Neural cell (in vitro differentiated cells): ENCODE measurements around the gene GNA12. TPM values are rescaled to one million over a fixed set of nuclear protein-coding genes. Genes with fewer than 3 reads are reported as not detected.
A peak's percentile ranks its signal among the peaks of the same experiment; 100 is the strongest.

ENCODE experiments used
- H2AFZ ChIP-seq: fragments of 200-600, 300-800 bp; sonication (generic), shearing (Covaris generic); 2 replicates; pipeline ENCODE4 v1.6.0; 2014; ENCODE audit warnings: low read depth, mild to moderate bottlenecking, antibody characterized with exemption, low read length, moderate library complexity
- H3F3A ChIP-seq: fragments of 200-600 bp; shearing (Covaris generic); 2 replicates; pipeline ENCODE4 v1.6.1; 2016; ENCODE audit warnings: mild to moderate bottlenecking, moderate library complexity, mixed read lengths, antibody characterized with exemption, low read length; ENCODE audit not compliant: insufficient read depth, poor library complexity, severe bottlenecking
- H3K27ac ChIP-seq: fragments of 200-600, 300-800 bp; sonication (generic), shearing (Covaris generic); 2 replicates; pipeline ENCODE4 v1.5.1; 2014; ENCODE audit warnings: mild to moderate bottlenecking, low read length, moderate library complexity
- H3K27me3 ChIP-seq: fragments of 300-800, 200-600 bp; sonication (generic), shearing (Covaris generic); 2 replicates; pipeline ENCODE4 v1.6.0; 2014; ENCODE audit warnings: mild to moderate bottlenecking, low read depth, low read length, moderate library complexity; ENCODE audit not compliant: insufficient read depth
- H3K36me3 ChIP-seq: fragments of 300-800, 200-600 bp; sonication (generic), shearing (Covaris generic); 2 replicates; pipeline ENCODE4 v1.5.1; 2014; ENCODE audit warnings: mild to moderate bottlenecking, antibody characterized with exemption, low read length, moderate library complexity; ENCODE audit not compliant: insufficient read depth
- H3K4me2 ChIP-seq: fragments of 300-800, 200-600 bp; sonication (generic), shearing (Covaris generic); 2 replicates; pipeline ENCODE4 v1.6.0; 2014; ENCODE audit warnings: mild to moderate bottlenecking, low read length
- H3K4me3 ChIP-seq: fragments of 300-800, 200-600 bp; sonication (generic), shearing (Covaris generic); 2 replicates; pipeline ENCODE4 v1.5.1; 2014; ENCODE audit warnings: mild to moderate bottlenecking, low read length, moderate library complexity
- H3K79me2 ChIP-seq: fragments of 200-600 bp; shearing (Covaris generic); replicated peaks from 2 replicates; pipeline ENCODE4 v1.6.0; 2014; ENCODE audit warnings: mild to moderate bottlenecking, low read length, moderate library complexity; ENCODE audit not compliant: insufficient read depth
- H3K9ac ChIP-seq: fragments of 300-800, 200-600 bp; sonication (generic), shearing (Covaris generic); 2 replicates; pipeline ENCODE4 v1.6.1; 2016; ENCODE audit warnings: mild to moderate bottlenecking, low read length, mixed read lengths
- H3K9me2 ChIP-seq: fragments of 200-600 bp; shearing (Covaris generic); 2 replicates; pipeline ENCODE4 v1.6.1; 2016; ENCODE audit warnings: mild to moderate bottlenecking, low read length, mixed read lengths; ENCODE audit not compliant: insufficient read depth
- H3K9me3 ChIP-seq: fragments of 200-600, 300-800 bp; sonication (generic), shearing (Covaris generic); 2 replicates; pipeline ENCODE4 v1.6.1; 2016; ENCODE audit warnings: mild to moderate bottlenecking, mixed run types, low read length, moderate library complexity, mixed read lengths
- H4K20me1 ChIP-seq: fragments of 200-600 bp; shearing (Covaris generic); 2 replicates; pipeline ENCODE4 v1.6.1; 2016; ENCODE audit warnings: mild to moderate bottlenecking, mixed run types; ENCODE audit not compliant: insufficient read depth
- EP300 ChIP-seq: fragments of 450-650 bp; conservative IDR thresholded peaks from 2 replicates; pipeline ENCODE4 v1.6.1; 2014; ENCODE audit warnings: antibody characterized with exemption, mild to moderate bottlenecking, moderate library complexity; ENCODE audit not compliant: poor library complexity, severe bottlenecking
- EZH2 ChIP-seq: fragments of 200-600, 300-800 bp; shearing (Covaris generic), sonication (generic); IDR thresholded peaks from 2 replicates; pipeline ENCODE4 v1.6.1; 2014; ENCODE audit warnings: antibody characterized with exemption, low read length, borderline replicate concordance, mild to moderate bottlenecking; ENCODE audit not compliant: insufficient read depth, poor library complexity, severe bottlenecking
- MXI1 ChIP-seq: fragments of 450-650 bp; conservative IDR thresholded peaks from 2 replicates; pipeline ENCODE4 v1.6.1; 2014; ENCODE audit warnings: antibody characterized with exemption, mild to moderate bottlenecking; ENCODE audit not compliant: poor library complexity, severe bottlenecking
- POLR2AphosphoS5 ChIP-seq: IDR thresholded peaks from 2 replicates; pipeline ENCODE4 v1.6.1; 2012
- RAD21 ChIP-seq: fragments of 450-650 bp; conservative IDR thresholded peaks from 2 replicates; pipeline ENCODE4 v1.6.1; 2014; ENCODE audit warnings: antibody characterized with exemption, mild to moderate bottlenecking, moderate library complexity
- SMC3 ChIP-seq: fragments of 450-650 bp; conservative IDR thresholded peaks from 2 replicates; pipeline ENCODE4 v1.6.1; 2014; ENCODE audit warnings: antibody characterized with exemption, mild to moderate bottlenecking, moderate library complexity; ENCODE audit not compliant: poor library complexity
- TAF1 ChIP-seq: IDR thresholded peaks from 2 replicates; pipeline ENCODE4 v1.6.1; 2012; ENCODE audit warnings: low read depth
- polyA plus RNA-seq: library from polyadenylated mRNA; depleted of rRNA; stranded (reverse); fragments of >200 nt; gene quantifications from 2 replicates; pipeline ENCODE4 v1.2.3, GENCODE V29; 2014
- TF ChIP-seq, protein P1 (sequence below): fragments of 450-650 bp; IDR thresholded peaks from 2 replicates; pipeline ENCODE4 v1.5.1; 2014; ENCODE audit warnings: antibody characterized with exemption, mild to moderate bottlenecking, moderate library complexity; ENCODE audit not compliant: poor library complexity, severe bottlenecking
- TF ChIP-seq, protein P2 (sequence below): IDR thresholded peaks from 2 replicates; pipeline ENCODE4 v1.6.1; 2012; ENCODE audit warnings: borderline replicate concordance

The GNA12 gene
- polyA plus RNA-seq, 1 donor from 2014 or later = 15.5 TPM

DNA sequence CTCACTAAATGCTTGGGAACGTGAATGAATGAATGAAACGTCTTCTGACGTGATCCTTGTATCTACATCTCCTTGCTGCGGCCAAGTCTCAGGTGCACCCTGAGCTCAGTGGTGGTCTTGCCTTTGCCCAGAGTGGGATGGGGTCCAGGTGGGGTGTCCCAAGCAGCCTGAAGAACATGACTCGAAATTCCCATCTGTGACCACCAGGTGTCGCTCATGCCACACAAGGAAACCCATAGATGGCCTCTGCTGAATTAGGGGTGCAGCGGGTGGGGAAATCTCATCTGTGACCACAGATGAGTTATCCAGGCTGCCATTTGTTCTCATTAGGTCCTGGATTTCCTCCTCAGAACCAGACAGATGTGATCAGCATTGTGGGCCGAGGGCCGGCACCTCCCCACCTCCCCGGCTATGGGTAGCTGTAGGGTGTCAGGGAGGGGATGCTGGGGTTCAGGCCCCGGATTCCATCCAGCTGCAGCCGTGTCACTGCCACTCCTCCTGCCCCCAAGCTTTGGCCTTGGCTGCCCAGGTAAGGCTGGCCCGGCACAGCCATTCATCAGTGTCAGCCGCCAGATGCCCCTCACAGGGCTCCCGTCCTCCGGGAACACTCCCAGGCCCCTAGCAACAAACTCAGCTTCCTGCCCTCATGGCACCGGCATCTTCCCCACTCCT is 21.0 kb upstream of the GNA12 start:
- TF ChIP-seq EZH2 (no peak), SMC3 (peak; percentile 95), RAD21 (peak; percentile 98), TAF1 (no peak)
- TF ChIP-seq, protein P1, sequence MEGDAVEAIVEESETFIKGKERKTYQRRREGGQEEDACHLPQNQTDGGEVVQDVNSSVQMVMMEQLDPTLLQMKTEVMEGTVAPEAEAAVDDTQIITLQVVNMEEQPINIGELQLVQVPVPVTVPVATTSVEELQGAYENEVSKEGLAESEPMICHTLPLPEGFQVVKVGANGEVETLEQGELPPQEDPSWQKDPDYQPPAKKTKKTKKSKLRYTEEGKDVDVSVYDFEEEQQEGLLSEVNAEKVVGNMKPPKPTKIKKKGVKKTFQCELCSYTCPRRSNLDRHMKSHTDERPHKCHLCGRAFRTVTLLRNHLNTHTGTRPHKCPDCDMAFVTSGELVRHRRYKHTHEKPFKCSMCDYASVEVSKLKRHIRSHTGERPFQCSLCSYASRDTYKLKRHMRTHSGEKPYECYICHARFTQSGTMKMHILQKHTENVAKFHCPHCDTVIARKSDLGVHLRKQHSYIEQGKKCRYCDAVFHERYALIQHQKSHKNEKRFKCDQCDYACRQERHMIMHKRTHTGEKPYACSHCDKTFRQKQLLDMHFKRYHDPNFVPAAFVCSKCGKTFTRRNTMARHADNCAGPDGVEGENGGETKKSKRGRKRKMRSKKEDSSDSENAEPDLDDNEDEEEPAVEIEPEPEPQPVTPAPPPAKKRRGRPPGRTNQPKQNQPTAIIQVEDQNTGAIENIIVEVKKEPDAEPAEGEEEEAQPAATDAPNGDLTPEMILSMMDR = peak; percentile 96
- H3F3A ChIP-seq = no peaks in the 10 kb centered on the region
- no peaks in the 10 kb centered on the region for H3K9me3 ChIP-seq
- no peak overlapping the region for H3K27ac ChIP-seq
- H3K27me3 ChIP-seq = no peaks in the 10 kb centered on the region
- H4K20me1 ChIP-seq = no peaks in the 10 kb centered on the region
- no peaks in the 10 kb centered on the region for H3K9me2 ChIP-seq
- no peak overlapping the region for H3K4me2 ChIP-seq
- H2AFZ ChIP-seq = no peak overlapping the region
- H3K36me3 ChIP-seq = no peaks in the 10 kb centered on the region
- no peaks in the 10 kb centered on the region for H3K79me2 ChIP-seq
- H3K9ac ChIP-seq = no peak overlapping the region
- H3K4me3 ChIP-seq = no peak overlapping the region

DNA sequence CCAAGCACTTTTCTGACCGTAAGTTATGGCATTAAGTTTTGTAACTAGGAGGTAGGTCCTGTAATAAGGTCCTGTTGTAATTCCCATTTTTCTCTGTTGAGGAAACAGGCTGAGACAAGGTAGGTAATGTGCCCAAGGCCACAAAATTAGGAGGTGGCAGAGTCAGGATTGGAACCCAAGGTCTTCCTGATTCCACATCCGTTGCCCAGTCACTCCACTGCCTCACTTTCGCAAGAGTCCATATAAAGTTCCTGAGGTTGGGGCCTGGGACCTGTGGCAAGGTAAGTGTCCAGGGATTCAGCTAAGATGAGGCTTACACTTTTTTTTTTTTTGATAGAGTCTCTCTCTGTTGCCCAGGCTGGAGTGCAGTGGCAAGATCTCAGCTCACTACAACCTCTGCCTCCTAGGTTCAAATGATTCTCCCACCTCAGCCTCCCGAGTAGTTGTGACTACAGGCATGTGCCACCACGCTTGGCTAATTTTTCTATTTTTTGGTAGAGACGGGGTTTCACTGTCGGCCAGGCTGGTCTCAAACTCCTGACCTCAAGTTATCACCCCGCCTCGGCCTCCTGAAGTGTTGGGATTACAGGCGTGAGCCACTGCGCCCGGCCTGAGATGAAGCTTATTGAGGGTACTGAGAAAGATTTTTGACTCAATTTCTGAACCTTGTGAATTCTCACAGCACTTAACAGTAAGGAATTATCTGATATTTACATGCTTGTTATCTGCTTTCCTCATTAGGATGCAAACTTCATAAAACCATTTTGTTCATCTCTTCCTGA is 20.3 kb upstream of the GNA12 start:
- no peaks in the 10 kb centered on the region for H3F3A ChIP-seq
- no peak overlapping the region for H3K27ac ChIP-seq
- no peak overlapping the region for H3K4me3 ChIP-seq
- H3K79me2 ChIP-seq = no peaks in the 10 kb centered on the region
- H3K9me2 ChIP-seq = no peaks in the 10 kb centered on the region
- H3K36me3 ChIP-seq = no peaks in the 10 kb centered on the region
- no peak for TF ChIP-seq POLR2AphosphoS5
- no peak for TF ChIP-seq TAF1
- TF ChIP-seq EP300 = no peak
- TF ChIP-seq EZH2 = no peak
- TF ChIP-seq, protein P2, sequence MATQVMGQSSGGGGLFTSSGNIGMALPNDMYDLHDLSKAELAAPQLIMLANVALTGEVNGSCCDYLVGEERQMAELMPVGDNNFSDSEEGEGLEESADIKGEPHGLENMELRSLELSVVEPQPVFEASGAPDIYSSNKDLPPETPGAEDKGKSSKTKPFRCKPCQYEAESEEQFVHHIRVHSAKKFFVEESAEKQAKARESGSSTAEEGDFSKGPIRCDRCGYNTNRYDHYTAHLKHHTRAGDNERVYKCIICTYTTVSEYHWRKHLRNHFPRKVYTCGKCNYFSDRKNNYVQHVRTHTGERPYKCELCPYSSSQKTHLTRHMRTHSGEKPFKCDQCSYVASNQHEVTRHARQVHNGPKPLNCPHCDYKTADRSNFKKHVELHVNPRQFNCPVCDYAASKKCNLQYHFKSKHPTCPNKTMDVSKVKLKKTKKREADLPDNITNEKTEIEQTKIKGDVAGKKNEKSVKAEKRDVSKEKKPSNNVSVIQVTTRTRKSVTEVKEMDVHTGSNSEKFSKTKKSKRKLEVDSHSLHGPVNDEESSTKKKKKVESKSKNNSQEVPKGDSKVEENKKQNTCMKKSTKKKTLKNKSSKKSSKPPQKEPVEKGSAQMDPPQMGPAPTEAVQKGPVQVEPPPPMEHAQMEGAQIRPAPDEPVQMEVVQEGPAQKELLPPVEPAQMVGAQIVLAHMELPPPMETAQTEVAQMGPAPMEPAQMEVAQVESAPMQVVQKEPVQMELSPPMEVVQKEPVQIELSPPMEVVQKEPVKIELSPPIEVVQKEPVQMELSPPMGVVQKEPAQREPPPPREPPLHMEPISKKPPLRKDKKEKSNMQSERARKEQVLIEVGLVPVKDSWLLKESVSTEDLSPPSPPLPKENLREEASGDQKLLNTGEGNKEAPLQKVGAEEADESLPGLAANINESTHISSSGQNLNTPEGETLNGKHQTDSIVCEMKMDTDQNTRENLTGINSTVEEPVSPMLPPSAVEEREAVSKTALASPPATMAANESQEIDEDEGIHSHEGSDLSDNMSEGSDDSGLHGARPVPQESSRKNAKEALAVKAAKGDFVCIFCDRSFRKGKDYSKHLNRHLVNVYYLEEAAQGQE = no peak
- TF ChIP-seq, protein P1 = no peak
- no peak for TF ChIP-seq MXI1
- TF ChIP-seq SMC3 = no peak
- no peak for TF ChIP-seq RAD21
- no peaks in the 10 kb centered on the region for H3K9me3 ChIP-seq
- no peak overlapping the region for H3K4me2 ChIP-seq
- no peak overlapping the region for H2AFZ ChIP-seq
- no peak overlapping the region for H3K9ac ChIP-seq
- no peaks in the 10 kb centered on the region for H3K27me3 ChIP-seq
- no peaks in the 10 kb centered on the region for H4K20me1 ChIP-seq
